Camera-type eye (tissue), 1 donor: ENCODE measurements around the gene HDGFL3. TPM values are rescaled to one million over a fixed set of nuclear protein-coding genes. Genes with fewer than 3 reads are reported as not detected.

Experiments used
- total RNA-seq: library from RNA; depleted of rRNA; stranded (reverse); fragments of >200 nt; gene quantifications from one replicate; pipeline ENCODE4 v1.2.3, GENCODE V29; 2014

The HDGFL3 gene
- total RNA-seq, result 107 TPM

GRCh38 chr15:83207660-83208366 lies at the start of gene HDGFL3:
Gene HDGFL3, minus strand, starts transcription at chr15:83207823. Its CDS starts 409 bp downstream, at chr15:83207414.

GRCh38 chr15:83106994-83107840 lies 100.4 kb downstream of the HDGFL3 start, which contains the start of gene TM6SF1:
Gene TM6SF1, plus strand, starts transcription at chr15:83107645. Its CDS starts 36 bp downstream, at chr15:83107681.

Other genes with a start within 250 kb of the HDGFL3 start
- gene RAMAC, start 221.6 kb downstream of the HDGFL3 start, total RNA-seq, result 34.7 TPM
- 24.6 TPM for gene C15orf40, start 196.2 kb downstream of the HDGFL3 start, total RNA-seq
- gene BTBD1, start 140.6 kb downstream of the HDGFL3 start, total RNA-seq, result 112 TPM
- gene TM6SF1, start 100.2 kb downstream of the HDGFL3 start, total RNA-seq, result 3.4 TPM
- 1.1 TPM for gene BNC1, start 76.8 kb upstream of the HDGFL3 start, total RNA-seq
- gene SH3GL3, start 239.5 kb upstream of the HDGFL3 start, total RNA-seq, result 20.3 TPM